H9 (cell line): ENCODE data around the gene CYREN. TPM values are rescaled to one million over a fixed set of nuclear protein-coding genes. Genes with fewer than 3 reads are reported as not detected.

Source experiments
- DNase-seq: peaks from one replicate; pipeline ENCODE4 v3.0.0-alpha.2; 2017
- H2AFZ ChIP-seq: one replicate; pipeline ENCODE4 v1.6.1; 2013; ENCODE audit warnings: mild to moderate bottlenecking, low read length, control low read depth, moderate library complexity
- H2AK5ac ChIP-seq: 2 replicates; pipeline ENCODE4 v1.6.1; 2013; ENCODE audit warnings: low read length, control low read depth, mixed read lengths; ENCODE audit not compliant: insufficient read length
- H2BK120ac ChIP-seq: one replicate; pipeline ENCODE4 v1.6.1; 2013; ENCODE audit warnings: low read depth, mild to moderate bottlenecking, low read length, control low read depth, inconsistent platforms; ENCODE audit not compliant: poor library complexity, severe bottlenecking
- H2BK12ac ChIP-seq: 2 replicates; pipeline ENCODE4 v1.6.1; 2013; ENCODE audit warnings: low read length, control low read depth, mixed read lengths, low read depth; ENCODE audit not compliant: insufficient read length
- H2BK15ac ChIP-seq: 2 replicates; pipeline ENCODE4 v1.6.1; 2013; ENCODE audit warnings: low read depth, low read length, control low read depth
- H2BK20ac ChIP-seq: one replicate; pipeline ENCODE4 v1.6.1; 2013; ENCODE audit warnings: low read depth, mild to moderate bottlenecking, low read length, control low read depth, inconsistent platforms; ENCODE audit not compliant: poor library complexity, severe bottlenecking
- H2BK5ac ChIP-seq: 2 replicates; pipeline ENCODE4 v1.6.1; 2013; ENCODE audit warnings: low read length, control low read depth, mixed read lengths; ENCODE audit not compliant: insufficient read length
- H3K14ac ChIP-seq: 2 replicates; pipeline ENCODE4 v1.6.1; 2013; ENCODE audit warnings: low read length, control low read depth; ENCODE audit not compliant: insufficient read depth
- H3K18ac ChIP-seq: 2 replicates; pipeline ENCODE4 v1.6.1; 2013; ENCODE audit warnings: low read depth, mild to moderate bottlenecking, mixed read lengths, low read length, control low read depth; ENCODE audit not compliant: insufficient read length
- H3K23ac ChIP-seq: 2 replicates; pipeline ENCODE4 v1.6.1; 2013; ENCODE audit warnings: low read length, control low read depth, mixed read lengths, low read depth; ENCODE audit not compliant: insufficient read length
- H3K23me2 ChIP-seq: 2 replicates; pipeline ENCODE4 v1.6.1; 2013; ENCODE audit warnings: low read depth, mild to moderate bottlenecking, mixed read lengths, low read length, control low read depth; ENCODE audit not compliant: insufficient read length, poor library complexity, severe bottlenecking
- H3K27ac ChIP-seq: 2 replicates; pipeline ENCODE4 v1.5.1; 2013; ENCODE audit warnings: low read length, control low read depth, mixed read lengths, low read depth; ENCODE audit not compliant: insufficient read length
- H3K27me3 ChIP-seq: 2 replicates; pipeline ENCODE4 v1.6.1; 2013; ENCODE audit warnings: low read length, control low read depth, inconsistent platforms; ENCODE audit not compliant: insufficient read depth
- H3K4ac ChIP-seq: 2 replicates; pipeline ENCODE4 v1.6.1; 2013; ENCODE audit warnings: low read depth, mild to moderate bottlenecking, control low read depth, inconsistent platforms, low read length, moderate library complexity
- H3K4me1 ChIP-seq: 2 replicates; pipeline ENCODE4 v1.6.1; 2013; ENCODE audit warnings: low read length, control low read depth, inconsistent platforms; ENCODE audit not compliant: insufficient read depth
- H3K4me2 ChIP-seq: 2 replicates; pipeline ENCODE4 v1.6.1; 2013; ENCODE audit warnings: low read length, control low read depth, mixed read lengths; ENCODE audit not compliant: insufficient read length, insufficient read depth
- H3K56ac ChIP-seq: 2 replicates; pipeline ENCODE4 v1.6.1; 2013; ENCODE audit warnings: low read depth, mild to moderate bottlenecking, mixed read lengths, low read length, control low read depth; ENCODE audit not compliant: insufficient read length
- H3K79me1 ChIP-seq: 2 replicates; pipeline ENCODE4 v1.6.1; 2013; ENCODE audit warnings: low read depth, mild to moderate bottlenecking, moderate library complexity, low read length, control low read depth, inconsistent platforms; ENCODE audit not compliant: insufficient read depth, poor library complexity, severe bottlenecking
- H3K79me2 ChIP-seq: 2 replicates; pipeline ENCODE4 v1.6.1; 2013; ENCODE audit warnings: low read length, control low read depth, inconsistent platforms; ENCODE audit not compliant: insufficient read depth
- H3K9ac ChIP-seq: 2 replicates; pipeline ENCODE4 v1.6.1; 2013; ENCODE audit warnings: low read length, control low read depth, mixed read lengths; ENCODE audit not compliant: insufficient read length; ENCODE audit errors: extremely low read depth
- H3K9me3 ChIP-seq: one replicate; pipeline ENCODE4 v1.6.1; 2013; ENCODE audit warnings: low read depth, low read length, inconsistent platforms; ENCODE audit not compliant: control insufficient read depth
- H3T11ph ChIP-seq: one replicate; pipeline ENCODE4 v1.6.1; 2013; ENCODE audit warnings: mild to moderate bottlenecking, low read length, control low read depth, inconsistent platforms
- H4K20me1 ChIP-seq: one replicate; pipeline ENCODE4 v1.6.1; 2013; ENCODE audit not compliant: control insufficient read depth, insufficient read length, insufficient read depth
- H4K5ac ChIP-seq: 2 replicates; pipeline ENCODE4 v1.6.1; 2013; ENCODE audit warnings: low read depth, mild to moderate bottlenecking, mixed read lengths, low read length, control low read depth; ENCODE audit not compliant: insufficient read length
- H4K8ac ChIP-seq: replicated peaks from 2 replicates; pipeline ENCODE4 v1.6.1; 2013; ENCODE audit warnings: low read length, control low read depth, mixed read lengths, low read depth; ENCODE audit not compliant: insufficient read length
- H4K91ac ChIP-seq: 2 replicates; pipeline ENCODE4 v1.6.1; 2013; ENCODE audit warnings: low read depth, mild to moderate bottlenecking, moderate library complexity, mixed read lengths, low read length, control low read depth; ENCODE audit not compliant: insufficient read length
- H3K27ac Mint-ChIP-seq, 3 experiments: 2 replicates in 2 of 3; 3 replicates in 1 of 3; pipeline ENCODE4 v1.8.0; 2020 to 2021; ENCODE audit warnings: mixed read lengths in 3 of 3, mild to moderate bottlenecking in 1 of 3, moderate library complexity in 1 of 3
- H3K27me3 Mint-ChIP-seq: 2 replicates; pipeline ENCODE4 v1.8.0; 2021; ENCODE audit warnings: low read depth, mild to moderate bottlenecking, moderate library complexity, mixed read lengths
- H3K36me3 Mint-ChIP-seq, 3 experiments: 2 replicates in 2 of 3; 3 replicates in 1 of 3; pipeline ENCODE4 v1.8.0; 2020 to 2021; ENCODE audit warnings: low read depth in 3 of 3, mixed read lengths in 3 of 3; ENCODE audit not compliant: insufficient read depth in 1 of 3
- H3K4me1 Mint-ChIP-seq, 2 experiments: 2 replicates each; pipeline ENCODE4 v1.8.0; 2020; ENCODE audit warnings: mixed read lengths in 2 of 2
- H3K4me3 Mint-ChIP-seq, 2 experiments: 2 replicates in 1 of 2; 3 replicates in 1 of 2; pipeline ENCODE4 v1.8.0; 2020 to 2021; ENCODE audit warnings: mild to moderate bottlenecking in 2 of 2, mixed read lengths in 2 of 2, moderate library complexity in 1 of 2
- H3K9me3 Mint-ChIP-seq, 2 experiments: 2 replicates in 1 of 2; 3 replicates in 1 of 2; pipeline ENCODE4 v1.8.0; 2020; ENCODE audit warnings: mild to moderate bottlenecking in 2 of 2, mixed read lengths in 2 of 2, moderate library complexity in 1 of 2
- CTCF ChIP-seq: fragments of 200-600 bp; sonication (generic); conservative IDR thresholded peaks from 3 replicates; pipeline ENCODE4 v1.8.0; 2021; ENCODE audit warnings: antibody characterized with exemption, mild to moderate bottlenecking
- WGBS: extraction: QIAGEN DNeasy Blood & Tissue Kit; methylation state at CpG from one replicate; pipeline ENCODE4 v1.1.7; 2013; ENCODE audit warnings: missing lambda C conversion rate, low lambda C conversion rate, mixed read lengths; ENCODE audit not compliant: insufficient read length; ENCODE audit errors: extremely low coverage; 5-methylcytosine and 5-hydroxymethylcytosine counted together
- total RNA-seq: library from RNA; stranded (reverse); gene quantifications from 2 replicates; pipeline ENCODE4 v1.2.1, GENCODE V29; 2021

The CYREN gene
- total RNA-seq, 1 experiment from 2014 or later: 72.0 TPM

GRCh38 chr7:135147341-135147898 is 23.1 kb downstream of the CYREN start:
- Histone ChIP-seq H3K56ac (no peak overlapping the region), H2BK15ac (no peak overlapping the region), H3K23ac (no peak overlapping the region), H3T11ph (no peak overlapping the region), H2BK12ac (no peak overlapping the region), H3K23me2 (no peaks in the 10 kb centered on the region), H3K79me1 (no peaks in the 10 kb centered on the region), H3K4me1 (no peaks in the 10 kb centered on the region), H3K18ac (no peak overlapping the region), H4K8ac (no peak overlapping the region), H2AFZ (no peak overlapping the region), H3K27ac (no peak overlapping the region), H2AK5ac (no peak overlapping the region), H2BK5ac (no peak overlapping the region), H4K91ac (no peak overlapping the region), H3K4ac (no peak overlapping the region), H4K5ac (no peak overlapping the region), H2BK20ac (no peak overlapping the region), H3K27me3 (no peaks in the 10 kb centered on the region), H3K14ac (no peak overlapping the region), H4K20me1 (no peaks in the 10 kb centered on the region), H3K9me3 (no peaks in the 10 kb centered on the region), H3K79me2 (no peaks in the 10 kb centered on the region), H3K9ac (no peak overlapping the region), H3K4me2 (no peak overlapping the region), H2BK120ac (no peak overlapping the region)
- Mint-ChIP-seq H3K9me3 (no peaks in the 10 kb centered on the region), H3K4me3 (no peak overlapping the region), H3K4me1 (peaks cover 2 to 8% of the 10 kb centered on the region in 2 experiments; a peak in 2 of 4 replicates), H3K27me3 (no peaks in the 10 kb centered on the region), H3K27ac (no peak overlapping the region; a peak in 2 of 7 replicates), H3K36me3 (no peaks in the 10 kb centered on the region)
- no peak for DNase-seq
- TF ChIP-seq CTCF: no peak
- WGBS: no CpG with 5 or more reads among the region's 6 CpGs
